Mesenchymal stem cell (in vitro differentiated cells and primary cell): ENCODE results near the gene SFXN5.

Experiments used
- DNase-seq: peaks from one replicate; pipeline ENCODE4 v3.0.0-alpha.2; 2013
- H2AFZ ChIP-seq: one replicate; pipeline ENCODE4 v1.6.1; 2013; ENCODE audit warnings: low read depth, mild to moderate bottlenecking, control low read depth, inconsistent platforms, low read length, moderate library complexity
- H2AK5ac ChIP-seq: 2 replicates; pipeline ENCODE4 v1.6.1; 2013; ENCODE audit warnings: low read length, moderate library complexity, mild to moderate bottlenecking, inconsistent platforms; ENCODE audit not compliant: severe bottlenecking
- H2BK120ac ChIP-seq: one replicate; pipeline ENCODE4 v1.6.1; 2013; ENCODE audit warnings: low read depth, mild to moderate bottlenecking, inconsistent platforms, low read length, moderate library complexity
- H2BK12ac ChIP-seq, 2 experiments: one replicate each; pipeline ENCODE4 v1.6.1; 2013; ENCODE audit warnings: inconsistent platforms in 2 of 2, low read length in 2 of 2, mild to moderate bottlenecking in 2 of 2, moderate library complexity in 2 of 2, control low read depth in 1 of 2
- H2BK15ac ChIP-seq: one replicate; pipeline ENCODE4 v1.6.1; 2013; ENCODE audit warnings: mild to moderate bottlenecking, low read depth, inconsistent platforms; ENCODE audit not compliant: poor library complexity, severe bottlenecking
- H2BK5ac ChIP-seq: 2 replicates; pipeline ENCODE4 v1.6.1; 2013; ENCODE audit warnings: low read depth, mild to moderate bottlenecking, low read length, control low read depth, inconsistent platforms; ENCODE audit not compliant: poor library complexity, severe bottlenecking
- H3K14ac ChIP-seq, 2 experiments: one replicate each; pipeline ENCODE4 v1.6.1; 2013; ENCODE audit warnings: inconsistent platforms in 2 of 2, low read length in 2 of 2, control low read depth in 1 of 2, mild to moderate bottlenecking in 1 of 2, moderate library complexity in 1 of 2
- H3K18ac ChIP-seq, 2 experiments: one replicate each; pipeline ENCODE4 v1.6.1; 2013; ENCODE audit warnings: inconsistent platforms in 2 of 2, low read length in 2 of 2, control low read depth in 1 of 2, low read depth in 1 of 2, mild to moderate bottlenecking in 1 of 2
- H3K23ac ChIP-seq, 2 experiments: one replicate each; pipeline ENCODE4 v1.6.1; 2013; ENCODE audit warnings: inconsistent platforms in 2 of 2, low read length in 2 of 2, mild to moderate bottlenecking in 2 of 2, moderate library complexity in 2 of 2, control low read depth in 1 of 2
- H3K27ac ChIP-seq: 2 replicates; pipeline ENCODE4 v1.5.1; 2013; ENCODE audit warnings: mild to moderate bottlenecking, moderate library complexity, low read length, control low read depth, inconsistent platforms; ENCODE audit not compliant: poor library complexity, severe bottlenecking
- H3K27me3 ChIP-seq, 2 experiments: 2 replicates each; pipeline versions ENCODE4 v1.6.1 to v1.7.0; 2013; ENCODE audit warnings: low read length in 2 of 2, mild to moderate bottlenecking in 2 of 2, moderate library complexity in 2 of 2, control low read depth in 1 of 2, inconsistent platforms in 1 of 2; ENCODE audit not compliant: control insufficient read depth in 1 of 2, insufficient read depth in 1 of 2
- H3K36me3 ChIP-seq, 2 experiments: 2 replicates each; pipeline versions ENCODE4 v1.6.1 to v1.7.0; 2013; ENCODE audit warnings: low read length in 2 of 2, control low read depth in 1 of 2, inconsistent platforms in 1 of 2, low read depth in 1 of 2, mild to moderate bottlenecking in 1 of 2; ENCODE audit not compliant: insufficient read depth in 2 of 2, control insufficient read depth in 1 of 2
- H3K4ac ChIP-seq, 2 experiments: one replicate each; pipeline ENCODE4 v1.6.1; 2013; ENCODE audit warnings: inconsistent platforms in 2 of 2, low read length in 2 of 2, mild to moderate bottlenecking in 2 of 2, moderate library complexity in 2 of 2, control low read depth in 1 of 2, low read depth in 1 of 2
- H3K4me1 ChIP-seq: 2 replicates; pipeline ENCODE4 v1.6.1; 2013; ENCODE audit warnings: low read depth, low read length, control low read depth; ENCODE audit not compliant: control insufficient read depth, insufficient read depth
- H3K4me2 ChIP-seq: 2 replicates; pipeline ENCODE4 v1.6.1; 2013; ENCODE audit warnings: low read length, mild to moderate bottlenecking, inconsistent platforms; ENCODE audit not compliant: poor library complexity, severe bottlenecking
- H3K4me3 ChIP-seq, 2 experiments: 2 replicates each; pipeline versions ENCODE4 v1.5.1 to v1.7.0; 2013; ENCODE audit warnings: low read length in 2 of 2, mild to moderate bottlenecking in 2 of 2, control low read depth in 1 of 2, low read depth in 1 of 2; ENCODE audit not compliant: insufficient read depth in 1 of 2
- H3K79me1 ChIP-seq: replicated peaks from 2 replicates; pipeline ENCODE4 v1.6.1; 2013; ENCODE audit warnings: mild to moderate bottlenecking, control low read depth, low read length, inconsistent platforms; ENCODE audit not compliant: poor library complexity, severe bottlenecking
- H3K9ac ChIP-seq: 2 replicates; pipeline ENCODE4 v1.7.0; 2013; ENCODE audit warnings: mild to moderate bottlenecking, low read length, moderate library complexity
- H3K9me3 ChIP-seq: 2 replicates; pipeline ENCODE4 v1.7.0; 2013; ENCODE audit warnings: mild to moderate bottlenecking, low read length; ENCODE audit not compliant: control insufficient read depth
- H4K8ac ChIP-seq: one replicate; pipeline ENCODE4 v1.6.1; 2013; ENCODE audit warnings: inconsistent platforms, mild to moderate bottlenecking, low read length, moderate library complexity
- H4K91ac ChIP-seq: one replicate; pipeline ENCODE4 v1.6.1; 2013; ENCODE audit warnings: mild to moderate bottlenecking, low read length, inconsistent platforms
- WGBS: methylation state at CpG from one replicate; pipeline ENCODE4 v1.1.7; 2013; ENCODE audit warnings: mixed read lengths; 5-methylcytosine and 5-hydroxymethylcytosine counted together

SFXN5 gene

GRCh38 chr2:73080321-73081131 is 9.0 kb upstream of the SFXN5 start:
- WGBS = 91% methylated on average over 27 of the region's 31 CpGs
- Histone ChIP-seq H4K8ac (no peak overlapping the region), H3K79me1 (peaks cover 52% of the 10 kb centered on the region), H3K9me3 (no peaks in the 10 kb centered on the region), H3K4ac (no peak overlapping the region), H2BK15ac (no peak overlapping the region), H2BK120ac (no peak overlapping the region), H3K36me3 (peaks cover 68 to 76% of the 10 kb centered on the region in 2 experiments), H2AFZ (no peak overlapping the region), H3K4me1 (peaks cover 66% of the 10 kb centered on the region), H4K91ac (no peak overlapping the region), H3K23ac (no peak overlapping the region), H3K4me2 (no peak overlapping the region), H2BK5ac (no peak overlapping the region), H3K14ac (no peak overlapping the region), H3K27me3 (no peaks in the 10 kb centered on the region), H3K27ac (no peak overlapping the region), H3K4me3 (no peak overlapping the region), H3K18ac (no peak overlapping the region), H2AK5ac (no peak overlapping the region), H3K9ac (no peak overlapping the region), H2BK12ac (no peak overlapping the region)
- DNase-seq = no peak

DNA sequence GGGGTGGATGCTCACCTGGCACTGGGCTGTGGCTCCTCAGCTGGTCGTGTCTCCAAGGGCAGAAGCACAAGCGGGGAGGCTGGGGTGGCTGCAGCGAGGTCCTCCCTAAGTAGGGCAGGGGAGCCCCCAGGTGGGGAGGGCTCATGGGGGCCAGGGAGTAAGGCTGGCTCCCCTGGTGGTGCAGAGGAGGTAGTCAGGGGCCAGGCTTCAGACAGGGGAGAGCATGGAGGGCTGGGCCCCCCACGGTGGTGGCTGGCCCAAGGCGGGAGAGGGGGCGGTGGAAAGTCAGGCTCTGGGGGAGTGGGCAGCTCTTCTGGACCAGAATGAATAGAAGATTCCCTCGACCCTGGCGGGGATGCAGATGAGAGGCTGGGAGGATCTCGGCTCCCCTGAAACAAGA is 8.1 kb upstream of the SFXN5 start:
- no peak for DNase-seq
- H3K79me1 ChIP-seq = peaks cover 52% of the 10 kb centered on the region
- 94% methylated on average over 9 of the region's 9 CpGs for WGBS

DNA sequence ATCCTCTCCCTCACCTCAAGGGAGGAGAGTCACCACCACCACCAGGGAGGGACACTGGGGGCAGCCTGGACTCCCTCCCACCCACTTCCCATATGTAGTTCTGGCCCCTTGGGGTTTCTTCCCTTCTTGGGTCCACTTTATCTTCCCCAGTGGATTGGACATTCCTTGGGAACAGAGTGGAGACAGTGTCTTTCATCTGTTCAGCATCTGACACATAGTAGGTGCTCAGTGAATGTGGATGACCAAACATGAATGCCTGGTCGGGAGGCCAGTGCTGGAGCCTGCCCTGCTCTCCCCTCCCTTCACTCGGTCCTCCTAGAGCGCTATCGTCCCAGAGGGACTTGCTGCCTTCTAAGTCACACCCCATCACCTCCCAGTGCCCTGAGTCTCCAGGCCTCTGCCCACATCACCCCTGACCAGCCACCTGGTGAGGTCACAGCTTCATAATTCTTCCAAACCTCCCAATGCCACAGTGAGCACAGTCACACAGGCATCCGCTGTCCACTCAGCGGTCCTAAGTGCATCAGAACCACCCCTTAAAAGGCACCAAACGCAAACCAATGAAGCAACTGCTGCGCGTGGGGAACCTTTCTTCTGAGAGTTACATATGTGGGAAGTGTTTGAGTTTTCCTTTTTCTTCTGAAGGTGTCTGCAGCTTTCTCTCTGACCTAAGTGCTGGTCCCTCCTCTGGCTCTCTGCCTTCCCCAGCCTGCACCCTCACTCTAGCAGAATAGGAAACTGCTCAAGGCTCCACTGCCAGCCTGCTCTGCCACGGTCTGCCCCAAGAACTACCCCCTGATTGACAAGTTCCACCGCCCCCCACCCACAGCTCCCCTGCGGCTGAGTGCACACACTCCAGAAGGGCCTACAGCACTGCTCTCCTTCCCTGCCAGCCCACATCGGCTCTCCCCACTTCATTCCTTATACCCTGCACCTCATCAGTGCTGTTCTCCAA is 7.2 kb upstream of the SFXN5 start:
- Histone ChIP-seq H3K18ac (no peak overlapping the region), H3K27me3 (no peaks in the 10 kb centered on the region), H3K9ac (peak overlapping the region; percentile 2), H3K4me3 (no peak overlapping the region), H2BK15ac (no peak overlapping the region), H3K4me2 (no peak overlapping the region), H3K4me1 (peaks cover 52% of the 10 kb centered on the region), H3K9me3 (no peaks in the 10 kb centered on the region), H3K4ac (no peak overlapping the region), H4K8ac (no peak overlapping the region), H2BK120ac (no peak overlapping the region), H2AK5ac (no peak overlapping the region), H3K14ac (no peak overlapping the region), H3K36me3 (peaks cover 69 to 86% of the 10 kb centered on the region in 2 experiments), H2BK5ac (no peak overlapping the region), H3K27ac (no peak overlapping the region), H3K79me1 (peaks cover 52% of the 10 kb centered on the region), H4K91ac (no peak overlapping the region), H2BK12ac (no peak overlapping the region), H2AFZ (no peak overlapping the region), H3K23ac (no peak overlapping the region)
- no peak for DNase-seq
- 92% methylated on average over 10 of the region's 13 CpGs for WGBS

More for the DNA sequence above, 8.1 kb upstream of the SFXN5 start:
- Histone ChIP-seq H3K23ac (no peak overlapping the region), H2AK5ac (no peak overlapping the region), H2AFZ (no peak overlapping the region), H3K36me3 (peaks cover 68 to 84% of the 10 kb centered on the region in 2 experiments), H3K4me2 (no peak overlapping the region), H3K4ac (no peak overlapping the region), H3K4me1 (peaks cover 61% of the 10 kb centered on the region), H3K18ac (no peak overlapping the region), H2BK12ac (no peak overlapping the region), H2BK15ac (no peak overlapping the region), H2BK120ac (no peak overlapping the region), H3K4me3 (no peak overlapping the region), H4K91ac (no peak overlapping the region), H3K14ac (no peak overlapping the region), H2BK5ac (no peak overlapping the region), H3K27ac (no peak overlapping the region), H3K27me3 (no peaks in the 10 kb centered on the region), H3K9ac (no peak overlapping the region), H4K8ac (no peak overlapping the region), H3K9me3 (no peaks in the 10 kb centered on the region)

DNA sequence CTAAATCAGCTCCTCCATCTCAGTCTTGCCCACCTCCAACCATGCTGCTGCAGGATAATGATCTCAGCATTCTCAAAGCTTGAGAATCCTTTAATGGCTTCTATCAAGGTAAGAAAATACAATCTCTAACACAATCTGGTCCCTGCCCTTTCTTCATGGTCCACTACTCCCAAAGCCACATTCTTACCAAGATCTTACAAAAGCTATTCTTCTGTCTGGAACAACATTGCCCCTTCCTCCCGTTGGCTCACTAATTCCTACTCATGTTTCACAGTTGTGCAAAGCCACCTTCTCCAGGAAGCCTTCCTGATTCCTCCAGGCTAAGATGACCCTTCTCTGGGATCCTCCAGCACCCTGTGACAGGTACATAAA is 5.9 kb upstream of the SFXN5 start:
- H2BK12ac ChIP-seq = no peak overlapping the region
- H3K23ac ChIP-seq = no peak overlapping the region
- H3K4ac ChIP-seq = no peak overlapping the region
- no peak overlapping the region for H2BK120ac ChIP-seq
- H2BK15ac ChIP-seq = no peak overlapping the region
- no peak overlapping the region for H4K8ac ChIP-seq
- H2AK5ac ChIP-seq = no peak overlapping the region
- peaks cover 48% of the 10 kb centered on the region for H3K79me1 ChIP-seq
- no peak overlapping the region for H2AFZ ChIP-seq
- H3K4me3 ChIP-seq = no peak overlapping the region
- no peak overlapping the region for H4K91ac ChIP-seq
- H3K14ac ChIP-seq = no peak overlapping the region
- DNase-seq = no peak
- no peaks in the 10 kb centered on the region for H3K9me3 ChIP-seq
- H3K4me1 ChIP-seq = peaks cover 43% of the 10 kb centered on the region
- H3K36me3 ChIP-seq = peaks cover 78 to 81% of the 10 kb centered on the region in 2 experiments
- no peaks in the 10 kb centered on the region for H3K27me3 ChIP-seq
- H2BK5ac ChIP-seq = no peak overlapping the region
- peak overlapping the region; percentile 2 for H3K9ac ChIP-seq
- no peak overlapping the region for H3K18ac ChIP-seq
- H3K4me2 ChIP-seq = no peak overlapping the region
- no peak overlapping the region for H3K27ac ChIP-seq
- WGBS = 88% methylated on average over 1 of the region's 1 CpG
